ENCODE measurements around the gene TMEM221. TPM values are rescaled to one million over a fixed set of nuclear protein-coding genes. Genes with fewer than 3 reads are reported as not detected.
"Not testable (repeated sequence)": the region's sequence is repeated elsewhere in the genome, so short reads cannot be mapped to it uniquely, and the experiment has no call there.

The TMEM221 gene
- total and polyA plus RNA-seq, 8 donors: 1.6 to 2.6 (median 2.0) TPM; not detected in 2

DNA sequence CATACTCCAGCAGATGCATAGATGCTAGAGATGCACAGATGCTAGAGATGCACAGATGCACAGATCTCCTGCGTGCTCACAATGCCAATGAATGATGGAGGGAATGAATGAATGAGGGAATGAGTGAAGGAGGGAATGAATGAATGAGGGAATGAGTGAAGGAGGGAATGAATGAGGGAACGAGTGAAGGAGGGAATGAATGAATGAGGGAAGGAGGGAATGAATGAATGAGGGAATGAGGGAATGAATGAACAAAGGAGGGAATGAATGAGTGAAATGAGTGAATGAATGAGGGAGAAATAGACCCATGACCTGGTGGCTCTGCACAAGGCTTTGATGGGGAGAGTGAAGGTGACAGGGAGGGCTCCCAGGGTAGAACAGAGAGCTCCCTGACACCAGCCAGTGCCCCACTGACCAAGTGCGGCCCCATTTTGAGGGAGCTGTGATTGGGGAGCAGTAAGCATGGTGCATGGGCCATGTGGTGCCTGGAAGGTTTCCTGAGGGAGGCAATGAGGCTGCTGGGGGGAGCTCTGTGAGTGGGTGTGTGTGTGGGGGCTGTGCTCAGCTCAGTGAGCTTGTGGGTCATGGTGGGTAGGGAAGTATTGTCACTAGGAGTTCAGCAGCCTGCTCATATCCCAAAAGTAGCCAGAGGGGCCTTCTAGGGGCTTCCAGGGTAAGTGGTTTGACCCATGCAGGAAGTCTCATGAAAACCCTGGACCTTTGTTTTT is 34.6 kb upstream of the TMEM221 start:
- no peak overlapping the region for H3K27ac ChIP-seq
- no peaks in the 10 kb centered on the region for H3K36me3 ChIP-seq
- H3K4me1 ChIP-seq: peaks cover 0 to 20% of the 10 kb centered on the region in 2 donors
- no peak for ATAC-seq
- DNase-seq: no peak
- H3K9me3 ChIP-seq: no peaks in the 10 kb centered on the region
- H3K27me3 ChIP-seq: no peaks in the 10 kb centered on the region
- TF ChIP-seq, protein P1, sequence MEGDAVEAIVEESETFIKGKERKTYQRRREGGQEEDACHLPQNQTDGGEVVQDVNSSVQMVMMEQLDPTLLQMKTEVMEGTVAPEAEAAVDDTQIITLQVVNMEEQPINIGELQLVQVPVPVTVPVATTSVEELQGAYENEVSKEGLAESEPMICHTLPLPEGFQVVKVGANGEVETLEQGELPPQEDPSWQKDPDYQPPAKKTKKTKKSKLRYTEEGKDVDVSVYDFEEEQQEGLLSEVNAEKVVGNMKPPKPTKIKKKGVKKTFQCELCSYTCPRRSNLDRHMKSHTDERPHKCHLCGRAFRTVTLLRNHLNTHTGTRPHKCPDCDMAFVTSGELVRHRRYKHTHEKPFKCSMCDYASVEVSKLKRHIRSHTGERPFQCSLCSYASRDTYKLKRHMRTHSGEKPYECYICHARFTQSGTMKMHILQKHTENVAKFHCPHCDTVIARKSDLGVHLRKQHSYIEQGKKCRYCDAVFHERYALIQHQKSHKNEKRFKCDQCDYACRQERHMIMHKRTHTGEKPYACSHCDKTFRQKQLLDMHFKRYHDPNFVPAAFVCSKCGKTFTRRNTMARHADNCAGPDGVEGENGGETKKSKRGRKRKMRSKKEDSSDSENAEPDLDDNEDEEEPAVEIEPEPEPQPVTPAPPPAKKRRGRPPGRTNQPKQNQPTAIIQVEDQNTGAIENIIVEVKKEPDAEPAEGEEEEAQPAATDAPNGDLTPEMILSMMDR (IDR thresholded peaks at IDR 0.05): no peak
- intact Hi-C loops (cut with DNase I): no loop called here
- H3K4me3 ChIP-seq: no peak overlapping the region

DNA sequence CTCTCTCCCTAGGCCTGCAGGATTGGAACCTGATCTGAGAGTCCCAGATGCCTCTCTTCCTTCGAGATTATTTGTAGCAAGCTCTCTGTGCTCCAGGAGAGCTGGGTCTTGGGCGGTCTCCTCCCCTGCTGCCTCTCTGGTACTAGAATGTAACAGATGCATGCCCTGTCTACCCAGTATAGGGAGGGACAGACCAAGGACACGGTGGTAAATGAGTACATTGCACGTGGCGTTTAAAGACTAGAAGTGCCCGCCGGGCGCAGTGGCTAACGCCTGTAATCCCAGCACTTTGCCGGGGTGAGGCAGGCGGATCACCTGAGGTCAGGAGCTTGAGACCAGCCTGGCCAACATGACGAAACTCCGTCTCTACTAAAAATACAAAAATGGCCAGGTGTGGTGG is 33.5 kb upstream of the TMEM221 start:
- no peak overlapping the region for H3K4me3 ChIP-seq
- no peak for ATAC-seq
- peaks cover 0 to 18% of the 10 kb centered on the region in 2 donors for H3K4me1 ChIP-seq
- no peaks in the 10 kb centered on the region for H3K27me3 ChIP-seq
- DNase-seq: no peak
- no peak overlapping the region for H3K27ac ChIP-seq
- TF ChIP-seq, protein P1 (IDR thresholded peaks at IDR 0.05): no peak
- intact Hi-C loops (cut with DNase I): no loop called here
- no peaks in the 10 kb centered on the region for H3K36me3 ChIP-seq
- no peaks in the 10 kb centered on the region for H3K9me3 ChIP-seq

DNA sequence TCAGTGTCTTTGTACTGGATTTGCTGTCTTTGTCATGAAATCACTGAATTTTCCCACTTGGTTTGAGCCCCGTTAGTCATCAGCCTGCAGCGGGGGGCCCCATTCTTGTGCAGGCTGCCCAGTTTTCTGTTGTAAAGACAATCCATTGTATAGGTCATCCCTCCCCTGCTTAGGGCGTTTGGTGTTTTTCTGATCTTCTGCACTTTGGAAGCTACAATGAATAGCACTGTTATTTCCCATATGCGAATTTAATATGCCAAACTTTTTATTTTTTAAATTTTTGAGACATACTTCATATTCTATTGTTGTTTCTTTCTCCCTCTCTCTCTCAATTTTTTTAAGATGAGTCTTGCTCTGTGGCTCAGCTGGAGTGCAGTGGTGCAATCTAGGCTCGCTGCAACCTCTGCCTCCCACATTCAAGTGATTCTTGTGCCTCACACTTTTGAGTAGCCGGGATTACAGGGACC is 30.9 kb upstream of the TMEM221 start:
- ATAC-seq (no peak), DNase-seq (no peak)
- H3K27me3 ChIP-seq: no peaks in the 10 kb centered on the region
- no peaks in the 10 kb centered on the region for H3K9me3 ChIP-seq
- TF ChIP-seq, protein P1 (IDR thresholded peaks at IDR 0.05): no peak
- intact Hi-C loops (cut with DNase I): no loop called here
- H3K27ac ChIP-seq: no peak overlapping the region
- no peak overlapping the region for H3K4me3 ChIP-seq
- H3K4me1 ChIP-seq: peaks cover 9 to 33% of the 10 kb centered on the region in 2 donors
- no peaks in the 10 kb centered on the region for H3K36me3 ChIP-seq

DNA sequence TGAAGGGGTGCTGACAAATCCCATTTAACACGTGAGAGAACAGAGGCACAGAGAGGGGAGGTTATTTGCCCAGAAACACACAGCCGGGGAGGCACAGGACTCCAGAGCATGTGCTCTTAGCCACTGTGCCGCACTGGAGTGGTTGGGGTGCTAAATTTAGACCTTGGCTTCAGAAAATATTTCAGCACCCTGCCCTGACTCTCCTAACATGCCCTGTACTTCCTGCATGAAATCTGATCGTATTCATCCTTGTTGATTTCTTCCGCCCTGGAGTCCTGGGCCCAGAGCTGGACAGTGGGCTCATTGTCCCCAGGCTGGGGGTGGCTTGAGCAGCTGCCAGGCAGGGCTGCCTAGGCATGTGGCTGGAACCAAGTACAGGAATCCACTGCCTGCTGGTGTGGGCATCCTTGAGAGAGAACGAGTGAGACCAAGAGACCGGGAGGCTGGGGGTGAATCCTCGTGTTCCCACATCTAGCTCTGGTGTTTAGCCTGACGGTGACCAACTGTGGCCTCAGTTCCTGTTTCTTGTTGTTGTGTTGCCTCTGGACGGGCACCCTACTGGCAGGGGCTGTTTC is 27.2 kb upstream of the TMEM221 start:
- DNase-seq: peak in 1 of 4 donors; percentile 72

DNA sequence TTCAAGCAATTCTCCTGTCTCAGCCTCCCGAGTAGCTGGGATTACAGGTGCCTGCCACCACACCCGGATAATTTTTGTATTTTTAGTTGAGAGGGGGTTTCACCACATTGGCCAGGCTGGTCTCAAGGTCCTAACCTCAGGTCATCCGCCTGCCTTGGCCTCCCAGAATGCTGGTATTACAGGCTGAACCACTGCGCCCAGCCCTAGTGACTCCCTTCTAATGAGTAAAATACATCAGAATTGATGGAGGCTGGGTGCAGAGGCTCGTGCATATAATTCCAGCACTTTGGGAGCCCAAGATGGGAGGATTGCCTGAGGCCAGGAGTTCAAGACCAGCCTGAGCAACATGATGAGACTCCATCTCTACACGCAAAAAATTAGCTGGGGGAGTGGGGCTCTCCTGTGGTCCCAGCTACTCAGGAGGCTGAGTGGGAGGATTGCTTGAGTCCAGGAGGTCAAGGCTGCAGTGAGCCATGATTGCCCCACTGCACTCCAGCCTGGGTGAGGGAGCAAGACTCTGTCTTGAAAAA is 26.6 kb upstream of the TMEM221 start:
- ATAC-seq; H3K9me3 ChIP-seq; H3K4me3 ChIP-seq; H3K27me3 ChIP-seq; DNase-seq; intact Hi-C loops (cut with DNase I); H3K36me3 ChIP-seq: not testable (repeated sequence)
- Histone ChIP-seq H3K4me1 (peaks cover 15 to 46% of the 10 kb centered on the region in 2 donors), H3K27ac (peak overlapping the region; percentile 33 to 68)

More for the DNA sequence above, 27.2 kb upstream of the TMEM221 start:
- Histone ChIP-seq H3K27me3 (no peaks in the 10 kb centered on the region), H3K27ac (peak overlapping the region; percentile 33 to 68), H3K36me3 (no peaks in the 10 kb centered on the region), H3K4me3 (no peak overlapping the region), H3K4me1 (peaks cover 15 to 47% of the 10 kb centered on the region in 2 donors), H3K9me3 (no peaks in the 10 kb centered on the region)
- TF ChIP-seq, protein P1 (IDR thresholded peaks at IDR 0.05): no peak
- intact Hi-C loops (cut with DNase I): no loop called here
- peak; percentile 62 for ATAC-seq
